ENCODE results near the gene TWNK. TPM values are rescaled to one million over a fixed set of nuclear protein-coding genes. Genes with fewer than 3 reads are reported as not detected.

The TWNK gene
- total RNA-seq, 2 donors from 2014 or later = 11.2 to 15.1 TPM

GRCh38 chr10:101021692-101022251 lies 34.4 kb downstream of the TWNK start:
- no peak overlapping the region for H3K27ac ChIP-seq (ENCODE audit: low read depth, low read length)
- Mint-ChIP-seq H3K4me1 (peaks cover 5% of the 10 kb centered on the region), H3K4me3 (no peak overlapping the region), H3K9me3 (no peaks in the 10 kb centered on the region), H3K27me3 (ENCODE audit: insufficient read depth) (peaks cover 46% of the 10 kb centered on the region), H3K27ac (no peak overlapping the region), H3K36me3 (ENCODE audit: low read depth) (no peaks in the 10 kb centered on the region)
- H3K27me3 ChIP-seq (ENCODE audit: control insufficient read depth, insufficient read depth, low read length, poor library complexity, severe bottlenecking) = peaks cover 46% of the 10 kb centered on the region
- H3K9me3 ChIP-seq (ENCODE audit: control insufficient read depth, low read length) = no peaks in the 10 kb centered on the region
- no peak for TF ChIP-seq CTCF (conservative IDR thresholded peaks at IDR 0.05)
- H3K36me3 ChIP-seq (ENCODE audit: control insufficient read depth, insufficient read depth, low read length) = no peaks in the 10 kb centered on the region
- no peak overlapping the region for H3K4me3 ChIP-seq (ENCODE audit: low read length)
- no peak overlapping the region for H3K9ac ChIP-seq (ENCODE audit: extremely low read depth, low read length, poor library complexity, severe bottlenecking)
- no peaks in the 10 kb centered on the region for H3K4me1 ChIP-seq (ENCODE audit: control insufficient read depth, insufficient read depth, low read length)
- DNase-seq = no peak
- 88% methylated on average over 7 to 11 of the region's 11 CpGs for WGBS, 2 experiments (ENCODE audit: insufficient coverage in 1 of 2, insufficient read length in 1 of 2)

- Mint-ChIP-seq H3K36me3 (ENCODE audit: low read depth) (no peaks in the 10 kb centered on the region), H3K27ac (no peak overlapping the region), H3K4me3 (no peak overlapping the region), H3K27me3 (ENCODE audit: insufficient read depth) (peaks cover 43% of the 10 kb centered on the region), H3K4me1 (peaks cover 13% of the 10 kb centered on the region), H3K9me3 (no peaks in the 10 kb centered on the region)
- no peaks in the 10 kb centered on the region for H3K36me3 ChIP-seq (ENCODE audit: control insufficient read depth, insufficient read depth, low read length)
- no peak for TF ChIP-seq CTCF (conservative IDR thresholded peaks at IDR 0.05)
- WGBS, 2 experiments (ENCODE audit: insufficient coverage in 1 of 2, insufficient read length in 1 of 2) = 94 to 98% methylated on average over 7 to 14 of the region's 15 CpGs
- H3K27ac ChIP-seq (ENCODE audit: low read depth, low read length) = no peak overlapping the region
- no peaks in the 10 kb centered on the region for H3K4me1 ChIP-seq (ENCODE audit: control insufficient read depth, insufficient read depth, low read length)
- H3K9ac ChIP-seq (ENCODE audit: extremely low read depth, low read length, poor library complexity, severe bottlenecking) = no peak overlapping the region
- no peaks in the 10 kb centered on the region for H3K9me3 ChIP-seq (ENCODE audit: control insufficient read depth, low read length)
- H3K27me3 ChIP-seq (ENCODE audit: control insufficient read depth, insufficient read depth, low read length, poor library complexity, severe bottlenecking) = peaks cover 32% of the 10 kb centered on the region
- no peak overlapping the region for H3K4me3 ChIP-seq (ENCODE audit: low read length)
- DNase-seq = no peak
These were observed 35.8 kb downstream of the TWNK start for GRCh38 chr10:101022967-101023705.

- no peak for TF ChIP-seq CTCF (conservative IDR thresholded peaks at IDR 0.05)
- H3K27me3 ChIP-seq (ENCODE audit: control insufficient read depth, insufficient read depth, low read length, poor library complexity, severe bottlenecking) = peaks cover 23% of the 10 kb centered on the region
- no peaks in the 10 kb centered on the region for H3K9me3 ChIP-seq (ENCODE audit: control insufficient read depth, low read length)
- no peaks in the 10 kb centered on the region for H3K36me3 Mint-ChIP-seq (ENCODE audit: low read depth)
- 77 to 80% methylated on average over 6 to 9 of the region's 10 CpGs for WGBS, 2 experiments (ENCODE audit: insufficient coverage in 1 of 2, insufficient read length in 1 of 2)
- no peaks in the 10 kb centered on the region for H3K9me3 Mint-ChIP-seq
- H3K27me3 Mint-ChIP-seq (ENCODE audit: insufficient read depth) = peaks cover 43% of the 10 kb centered on the region
- no peak overlapping the region for H3K27ac ChIP-seq (ENCODE audit: low read depth, low read length)
- H3K27ac Mint-ChIP-seq = no peak overlapping the region
- no peak for DNase-seq
- no peak overlapping the region for H3K4me3 ChIP-seq (ENCODE audit: low read length)
- no peak overlapping the region for H3K9ac ChIP-seq (ENCODE audit: extremely low read depth, low read length, poor library complexity, severe bottlenecking)
- no peak overlapping the region for H3K4me3 Mint-ChIP-seq
- peaks cover 4% of the 10 kb centered on the region for H3K4me1 ChIP-seq (ENCODE audit: control insufficient read depth, insufficient read depth, low read length)
- H3K36me3 ChIP-seq (ENCODE audit: control insufficient read depth, insufficient read depth, low read length) = no peaks in the 10 kb centered on the region
- peaks cover 25% of the 10 kb centered on the region for H3K4me1 Mint-ChIP-seq
These were observed 39.9 kb downstream of the TWNK start for GRCh38 chr10:101027106-101027720.

All from endodermal cell (in vitro differentiated cells).